NOMO-1 treated with DMSO at 0.1 percent for 48 hours (cell line): Measurements from ENCODE around the gene CAST.
A peak's percentile ranks its signal among the peaks of the same experiment; 100 is the strongest.

Experiments
- DNase-seq: peaks from one replicate; lab custom pipeline; 2025; ENCODE audit not compliant: unreplicated experiment; lab: John Stamatoyannopoulos, UW

Gene CAST

GRCh38 chr5:96645091-96645490, 17.1 kb upstream of the CAST start:
- DNase-seq: no peak

DNA sequence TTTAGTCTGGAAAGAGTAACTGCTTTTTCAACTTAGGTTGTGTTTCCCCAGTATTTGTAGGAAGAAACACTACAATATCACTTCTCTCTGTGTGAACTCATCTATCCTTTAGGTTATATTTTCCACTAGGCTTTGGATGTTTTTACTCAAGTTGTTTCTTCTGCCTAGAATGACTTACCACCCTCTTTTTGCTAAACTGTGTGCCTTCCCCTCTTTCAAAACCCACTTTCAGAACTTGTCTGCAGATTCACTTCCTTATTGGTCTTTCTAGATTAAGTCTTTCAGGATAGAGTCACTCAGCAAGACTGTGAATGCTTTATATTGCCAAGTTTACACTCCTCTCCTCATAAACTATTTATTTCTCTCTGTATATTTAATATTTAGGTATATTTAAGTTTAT, 14.2 kb upstream of the CAST start:
- peak; percentile 89 for DNase-seq

DNA sequence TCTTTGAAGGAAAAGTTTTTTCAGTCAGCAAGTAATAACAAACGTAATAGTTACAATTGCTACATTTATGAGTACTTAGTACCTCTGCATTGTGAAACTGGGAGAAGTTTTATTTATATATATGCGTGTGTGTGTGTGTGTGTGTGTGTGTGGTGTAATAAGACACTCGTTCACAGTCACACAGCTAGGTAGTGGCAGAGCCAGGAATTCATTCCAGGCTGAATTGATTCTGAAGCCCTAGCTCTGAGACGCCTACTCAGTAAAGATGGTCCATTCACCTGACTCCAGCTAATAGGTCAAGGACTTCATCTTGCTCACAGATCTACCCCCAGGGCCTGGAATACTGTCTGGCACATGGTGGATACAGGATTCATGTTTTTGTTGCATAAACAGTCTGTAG, 13.6 kb upstream of the CAST start:
- DNase-seq: peak; percentile 48

DNA sequence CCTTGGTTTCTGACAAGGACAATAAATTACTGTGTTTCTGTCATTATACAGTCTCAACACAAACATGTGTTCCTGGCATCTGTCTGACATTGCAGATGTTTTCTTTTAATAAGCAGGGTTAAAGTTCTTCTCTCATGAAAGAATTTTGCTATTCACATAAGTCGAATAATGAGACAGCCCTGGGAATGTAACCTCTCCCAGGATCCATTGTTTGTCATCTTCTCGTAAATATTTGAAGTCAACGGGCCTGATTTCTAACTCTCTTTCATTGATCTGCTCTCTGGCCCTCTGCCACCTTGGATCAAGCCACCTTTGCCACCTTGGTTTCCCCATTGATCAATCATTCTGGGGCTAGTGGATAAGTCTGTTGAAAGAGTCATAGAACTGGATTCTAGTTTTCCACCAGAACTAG, 12.9 kb upstream of the CAST start:
- DNase-seq: no peak

DNA sequence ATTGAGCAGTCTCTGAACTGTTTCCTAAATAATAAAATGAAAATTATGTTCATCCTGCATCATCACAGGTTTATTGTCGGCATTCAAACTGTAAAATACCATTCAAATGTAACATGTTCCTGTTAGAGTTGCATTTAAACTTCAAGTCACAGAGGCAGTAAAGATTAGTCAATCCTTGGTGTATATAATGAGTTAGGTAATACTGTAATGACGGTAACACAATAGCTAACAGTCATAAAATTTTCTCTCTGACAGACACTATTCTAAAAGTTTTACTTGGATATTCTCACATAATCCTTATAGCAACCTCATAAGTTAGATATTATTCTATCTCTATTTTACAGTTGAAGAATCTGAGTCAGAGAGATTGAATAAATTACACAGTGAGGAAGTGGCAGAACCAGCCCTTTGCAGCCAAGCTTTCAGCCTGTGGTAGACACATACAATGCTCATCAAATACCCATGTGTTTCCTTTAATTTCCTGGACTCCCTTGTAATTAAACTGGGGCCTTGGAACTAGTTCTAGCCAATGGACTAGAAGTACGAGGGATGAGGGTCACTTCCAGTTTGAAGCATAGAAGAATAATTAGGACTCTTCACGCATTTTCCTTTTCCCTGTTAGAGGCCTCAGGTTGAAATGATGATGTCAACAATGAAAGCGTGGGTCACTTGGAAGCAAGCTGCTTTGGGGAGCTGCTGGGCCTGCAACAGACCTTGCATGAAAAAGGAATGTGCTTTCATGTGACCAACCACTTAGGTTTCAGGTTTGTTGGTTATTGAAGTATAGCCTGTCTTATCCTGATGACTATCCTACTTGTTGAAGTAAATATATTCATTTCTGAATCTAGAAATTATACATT, 12.3 kb upstream of the CAST start:
- peak; percentile 60 for DNase-seq

GRCh38 chr5:96651047-96651446, 11.1 kb upstream of the CAST start:
- DNase-seq: peak; percentile 66

- no peak for DNase-seq
These were observed 10.0 kb upstream of the CAST start for GRCh38 chr5:96651948-96652753.

- no peak for DNase-seq
These were observed 9.3 kb upstream of the CAST start for GRCh38 chr5:96652769-96653454.

DNA sequence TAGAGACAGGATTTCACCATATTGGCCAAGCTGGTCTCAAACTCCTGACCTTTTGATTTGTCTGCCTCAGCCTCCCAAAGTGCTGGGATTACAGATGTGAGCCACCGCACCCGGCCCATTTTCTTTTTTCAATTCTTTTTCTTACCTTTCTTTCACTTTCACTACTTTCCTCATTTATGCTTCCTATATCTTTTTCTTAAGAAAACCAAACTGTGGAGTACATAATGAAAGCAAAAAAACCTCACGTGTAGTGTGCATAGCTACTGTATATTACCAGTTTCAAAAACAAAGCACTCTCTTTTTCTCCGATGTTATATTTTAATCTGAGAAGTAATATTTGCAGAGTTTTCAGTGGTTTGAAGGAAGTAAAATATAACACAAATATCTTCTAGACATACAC, 8.0 kb upstream of the CAST start:
- no peak for DNase-seq

DNA sequence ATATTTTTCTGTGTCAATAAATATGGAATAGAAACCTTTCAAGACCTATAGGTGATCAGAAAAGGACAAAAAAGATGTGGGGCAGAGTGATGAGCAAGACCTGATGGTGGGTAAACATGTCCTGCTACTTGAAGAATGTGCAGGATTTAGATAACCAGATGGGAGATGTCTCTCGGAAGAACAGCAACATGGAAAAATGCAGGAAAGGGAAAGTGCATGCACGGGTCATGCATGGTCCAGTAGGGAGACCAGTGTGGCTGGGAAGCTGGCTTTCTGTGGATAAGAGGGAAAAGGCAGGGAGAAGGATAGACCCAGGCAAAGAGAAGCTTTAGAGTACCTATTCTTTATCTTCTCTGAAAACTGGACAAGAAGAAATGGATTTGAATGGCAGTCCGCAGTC, 7.1 kb upstream of the CAST start:
- no peak for DNase-seq

DNA sequence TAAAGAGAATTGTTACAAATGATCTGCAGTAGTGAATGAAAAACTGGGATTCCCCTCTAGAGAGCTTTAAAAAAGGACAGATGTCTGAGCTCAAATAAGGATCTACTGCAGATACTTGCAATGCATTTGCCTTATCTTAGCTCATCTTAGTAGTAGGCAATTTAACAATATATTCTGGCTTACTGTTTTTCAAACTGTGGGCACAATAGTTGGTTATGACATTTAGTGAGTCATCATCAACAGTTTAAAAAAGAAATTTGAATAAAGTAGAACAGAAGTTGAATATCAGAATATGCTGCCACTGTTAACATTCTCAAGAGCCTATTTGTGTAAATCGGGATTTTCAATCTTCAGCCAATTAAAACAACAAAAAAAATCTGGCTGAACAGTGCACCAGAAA, 6.7 kb upstream of the CAST start:
- DNase-seq: peak; percentile 34

GRCh38 chr5:96657068-96657467, 5.1 kb upstream of the CAST start:
- DNase-seq: peak; percentile 91

DNA sequence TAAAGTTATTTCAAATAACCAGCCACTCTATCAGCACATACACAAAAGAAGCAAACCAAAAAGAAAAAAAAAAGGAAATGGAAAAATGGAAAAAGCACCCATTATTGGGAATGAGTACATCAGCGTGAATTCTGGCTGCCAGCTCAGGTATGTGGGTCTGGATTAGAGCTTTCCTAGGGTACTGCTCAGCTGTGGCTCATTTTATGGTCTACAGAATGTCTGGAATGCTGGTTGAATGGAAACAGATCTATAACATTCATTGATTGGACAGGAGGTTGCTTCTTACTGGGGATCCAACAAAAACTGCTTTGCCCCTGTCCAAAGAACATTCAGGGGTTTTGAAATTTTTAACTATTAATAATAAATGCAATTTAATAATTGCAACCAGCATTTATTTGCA, 3.9 kb upstream of the CAST start:
- DNase-seq: no peak

DNA sequence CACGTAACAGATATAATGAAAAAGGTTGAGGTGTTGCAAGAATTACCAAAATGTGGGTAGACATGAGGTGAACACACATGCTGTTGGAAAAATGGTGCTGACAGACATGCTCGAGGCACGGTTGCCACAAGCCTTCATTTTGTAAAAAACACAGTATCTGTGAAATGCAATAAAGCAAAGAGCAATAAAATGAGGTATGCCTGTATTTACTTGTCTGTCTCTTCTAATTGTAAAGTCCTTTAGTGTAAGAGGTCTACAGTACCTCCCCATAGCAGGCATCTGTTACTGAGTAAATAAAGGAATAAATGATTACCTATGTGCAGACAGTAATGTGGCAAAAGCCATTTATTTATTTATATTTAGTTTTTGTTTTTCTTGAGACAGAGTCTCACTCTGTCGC, 3.0 kb upstream of the CAST start:
- DNase-seq: no peak

GRCh38 chr5:96660971-96661854, 963 bp upstream of the CAST start:
- DNase-seq: peak; percentile 61

- peak; percentile 88 for DNase-seq
These were observed 746 bp downstream of the CAST start for GRCh38 chr5:96662725-96663518.

DNA sequence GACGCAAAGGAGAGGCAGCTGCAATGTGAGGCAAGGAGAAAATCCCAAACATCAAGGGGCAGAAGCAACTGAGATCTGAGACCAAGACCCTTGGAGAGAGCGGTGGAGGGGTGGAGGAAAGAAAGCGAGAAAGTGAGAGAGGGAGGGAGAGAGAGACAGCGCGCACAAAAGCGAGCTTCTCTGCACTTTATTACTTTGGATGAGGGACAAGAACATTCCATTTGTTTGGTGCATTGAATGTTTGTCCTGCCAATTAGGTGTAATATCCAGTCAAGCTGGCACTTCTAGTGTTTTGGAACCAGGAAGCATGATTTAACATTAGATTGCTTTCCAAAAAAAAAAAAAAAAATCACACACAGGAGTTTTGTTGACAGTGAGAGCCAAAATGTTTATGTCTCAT, 1.4 kb downstream of the CAST start:
- no peak for DNase-seq

DNA sequence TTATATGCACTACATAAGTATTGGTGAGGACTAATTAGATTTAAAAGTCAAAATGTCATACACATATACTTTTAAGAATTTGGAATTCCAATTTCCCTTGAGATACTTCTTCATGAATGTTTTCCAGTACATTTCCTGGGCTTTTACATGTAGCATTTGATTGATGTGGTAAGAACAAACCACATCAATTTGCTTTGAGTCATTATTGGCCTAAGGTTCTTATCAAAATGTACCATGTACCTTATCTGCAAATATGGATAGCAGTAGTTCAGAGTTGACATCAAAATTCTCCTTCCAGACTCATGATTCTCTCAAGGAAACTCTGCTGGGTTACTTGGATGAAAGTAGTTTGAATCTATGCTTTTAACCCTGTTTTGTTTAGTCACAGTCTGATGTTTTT, 2.5 kb downstream of the CAST start:
- no peak for DNase-seq

DNA sequence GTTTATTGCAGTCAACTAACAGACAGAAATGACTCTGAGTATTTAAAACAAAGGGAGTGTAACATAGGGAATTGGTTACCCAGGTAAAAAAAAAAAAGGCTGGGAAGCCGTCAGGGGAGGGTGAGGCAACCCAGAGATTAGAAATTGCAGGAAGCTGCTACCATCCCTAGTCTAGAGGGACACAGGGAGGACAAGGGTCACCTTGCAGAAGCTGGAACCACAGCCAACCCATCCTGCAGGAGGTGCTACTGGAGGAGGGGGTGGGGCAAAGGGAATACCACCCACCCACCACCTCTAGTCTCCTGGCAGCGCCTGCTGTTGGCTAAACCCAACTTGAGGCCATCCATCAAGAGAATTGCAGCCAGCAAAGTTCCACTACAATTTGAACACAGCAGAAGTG, 6.5 kb downstream of the CAST start:
- DNase-seq: no peak

GRCh38 chr5:96669909-96670308, 7.7 kb downstream of the CAST start:
- DNase-seq: no peak
